Measurements from ENCODE around the gene SLC66A2.

Gene SLC66A2

GRCh38 chr18:79864006-79864725, 87.3 kb downstream of the SLC66A2 start:
- DNase-seq = no peak

- no peak for DNase-seq
These were observed 88.1 kb downstream of the SLC66A2 start for GRCh38 chr18:79863161-79864005.

GRCh38 chr18:79862562-79862961, 88.9 kb downstream of the SLC66A2 start:
- no peak for DNase-seq

GRCh38 chr18:79861687-79862086, 89.8 kb downstream of the SLC66A2 start:
- DNase-seq = no peak

GRCh38 chr18:79859314-79859713, 92.1 kb downstream of the SLC66A2 start:
- no peak for DNase-seq

- no peak for DNase-seq
These were observed 94.3 kb downstream of the SLC66A2 start for GRCh38 chr18:79857082-79857671.

GRCh38 chr18:79856119-79857007, 95.1 kb downstream of the SLC66A2 start:
- DNase-seq = no peak

- no peak for DNase-seq
These were observed 96.1 kb downstream of the SLC66A2 start for GRCh38 chr18:79855147-79855933.

- no peak for DNase-seq
These were observed 97.5 kb downstream of the SLC66A2 start for GRCh38 chr18:79853993-79854364.

GRCh38 chr18:79853303-79853992, 98.0 kb downstream of the SLC66A2 start:
- no peak for DNase-seq

GRCh38 chr18:79852561-79853302, 98.7 kb downstream of the SLC66A2 start:
- no peak for DNase-seq
